ENCODE data around the gene TOP2A.

GRCh38 chr17:40364906-40365305 is 52.8 kb downstream of the TOP2A start:
- no peak for TF ChIP-seq CTCF (IDR thresholded peaks at IDR 0.05; ENCODE audit: poor library complexity, severe bottlenecking)
- no peak for TF ChIP-seq REST (IDR thresholded peaks at IDR 0.05; ENCODE audit: borderline replicate concordance)
- TF ChIP-seq TAF1 (IDR thresholded peaks at IDR 0.05; ENCODE audit: low read depth), result no peak
- TF ChIP-seq POLR2AphosphoS5 (IDR thresholded peaks at IDR 0.05), result no peak
- TF ChIP-seq EP300 (conservative IDR thresholded peaks at IDR 0.05; ENCODE audit: poor library complexity, severe bottlenecking), result no peak

Data from neural cell (in vitro differentiated cells).